C4-2B (cell line): ENCODE results near the gene EREG.
"Not testable (repeated sequence)": the region's sequence is repeated elsewhere in the genome, so short reads cannot be mapped to it uniquely, and the experiment has no call there.

Source experiments
- H3K27ac ChIP-seq: fragments of 450-650 bp; 2 replicates; pipeline ENCODE4 v1.5.1; 2017
- CTCF ChIP-seq: fragments of 450-650 bp; conservative IDR thresholded peaks from 2 replicates; pipeline ENCODE4 v1.5.1; 2017; ENCODE audit warnings: mild to moderate bottlenecking
- ZFX ChIP-seq: fragments of 450-650 bp; IDR thresholded peaks from 2 replicates; pipeline ENCODE4 v1.6.1; 2017

Gene EREG

GRCh38 chr4:74330295-74330750, 34.6 kb upstream of the EREG start:
- no peak for TF ChIP-seq CTCF
- no peak for TF ChIP-seq ZFX
- H3K27ac ChIP-seq = no peak overlapping the region

GRCh38 chr4:74331252-74331651, 33.7 kb upstream of the EREG start:
- H3K27ac ChIP-seq = no peak overlapping the region

GRCh38 chr4:74331944-74332343, 33.0 kb upstream of the EREG start:
- H3K27ac ChIP-seq = no peak overlapping the region

More at GRCh38 chr4:74331252-74331651, 33.7 kb upstream of the EREG start:
- TF ChIP-seq ZFX (no peak), CTCF (no peak)

GRCh38 chr4:74334636-74335035, 30.3 kb upstream of the EREG start:
- TF ChIP-seq CTCF (no peak), ZFX (no peak)
- no peak overlapping the region for H3K27ac ChIP-seq

More at GRCh38 chr4:74331944-74332343, 33.0 kb upstream of the EREG start:
- TF ChIP-seq CTCF (no peak), ZFX (no peak)

DNA sequence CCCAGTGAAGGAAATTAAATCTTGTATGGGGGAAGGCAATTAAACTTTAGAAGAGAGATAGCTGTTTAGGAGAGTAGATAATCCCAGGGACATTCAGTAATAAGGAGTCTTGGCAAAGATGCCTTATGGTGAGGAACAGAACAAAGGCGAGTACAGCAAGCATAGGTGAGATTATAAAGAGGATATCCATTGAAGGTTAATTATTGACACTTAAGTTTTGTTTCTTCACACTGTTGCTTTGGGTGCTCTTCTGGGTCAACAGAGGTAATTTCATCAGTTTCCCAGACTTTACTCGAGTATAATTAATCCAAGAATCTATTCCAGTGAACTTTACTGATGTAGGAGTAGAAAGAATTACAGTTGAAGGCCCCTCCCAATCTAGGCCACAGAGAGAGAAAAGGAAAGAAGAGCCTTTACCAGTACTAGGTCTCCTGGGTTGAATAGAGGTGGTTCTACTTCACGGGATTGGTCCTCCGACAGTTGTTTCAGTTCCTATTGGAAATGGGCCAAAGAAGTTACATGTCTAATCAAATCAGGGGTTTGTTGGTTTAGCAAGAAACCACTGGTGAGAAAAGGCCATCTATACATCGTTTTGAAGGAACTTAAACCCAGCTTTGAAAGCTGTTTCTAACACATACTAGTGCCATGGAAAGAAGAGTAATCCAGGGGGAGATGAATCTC, 29.5 kb upstream of the EREG start:
- no peak for TF ChIP-seq ZFX
- TF ChIP-seq CTCF = no peak

DNA sequence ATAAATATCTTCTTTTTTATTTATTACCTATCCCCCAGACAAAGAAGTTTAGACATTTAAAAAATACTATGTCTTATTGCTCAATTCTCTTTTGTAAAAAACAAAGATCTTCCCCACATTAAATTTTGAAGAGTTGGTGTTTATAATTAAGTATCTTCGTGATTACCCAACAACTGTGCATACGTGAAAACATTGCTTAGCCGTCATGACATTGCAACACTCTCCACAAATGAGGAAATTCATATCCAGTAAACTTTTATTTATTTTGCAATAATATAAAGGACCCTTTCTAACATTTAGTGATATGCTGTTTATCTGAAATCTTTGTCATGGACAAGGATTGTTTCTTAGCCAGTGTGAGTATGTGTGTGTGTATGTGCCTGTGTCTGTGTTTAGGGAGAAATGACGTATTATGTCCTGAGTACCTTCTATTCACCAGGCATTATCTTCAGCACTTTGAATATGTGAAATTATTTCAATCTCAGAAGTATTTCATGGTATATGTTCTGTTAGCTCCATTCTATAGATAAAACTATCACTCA, 26.1 kb upstream of the EREG start:
- TF ChIP-seq ZFX = no peak
- TF ChIP-seq CTCF = no peak
- no peak overlapping the region for H3K27ac ChIP-seq

More for the DNA sequence above, 29.5 kb upstream of the EREG start:
- no peak overlapping the region for H3K27ac ChIP-seq

- TF ChIP-seq CTCF (no peak), ZFX (no peak)
- H3K27ac ChIP-seq = no peak overlapping the region
Observed at GRCh38 chr4:74339501-74339900, 25.4 kb upstream of the EREG start.

DNA sequence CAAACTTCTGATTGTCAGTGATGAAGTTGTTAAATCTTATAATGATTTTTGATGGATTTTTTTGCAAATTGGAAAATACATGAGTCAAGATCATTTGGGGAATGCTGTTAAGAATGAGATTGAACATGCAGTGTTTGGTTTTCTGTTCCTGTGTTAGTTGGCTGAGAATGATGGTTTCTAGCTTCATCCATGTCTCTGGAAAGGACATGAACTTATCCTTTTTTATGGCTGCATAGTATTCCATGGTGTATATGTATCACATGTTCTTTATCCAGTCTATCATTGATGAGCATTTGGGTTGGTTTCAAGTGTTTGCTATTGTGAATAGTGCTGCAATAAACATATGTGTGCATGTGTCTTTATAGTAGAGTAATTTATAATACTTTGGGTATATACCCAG, 24.5 kb upstream of the EREG start:
- H3K27ac ChIP-seq = not testable (repeated sequence)
